ENCODE measurements around the gene CNNM3. TPM values are rescaled to one million over a fixed set of nuclear protein-coding genes. Genes with fewer than 3 reads are reported as not detected.
"Not testable (repeated sequence)": the region's sequence is repeated elsewhere in the genome, so short reads cannot be mapped to it uniquely, and the experiment has no call there.

The CNNM3 gene
- total RNA-seq, 1 donor from 2014 or later = 10.6 TPM

GRCh38 chr2:96789245-96789617 is 26.8 kb upstream of the CNNM3 start:
- DNase-seq (ENCODE audit: low read depth) = no peak
- no peak overlapping the region for H3K4me3 ChIP-seq (ENCODE audit: low read depth, low read length)
- no peak for TF ChIP-seq CTCF (conservative IDR thresholded peaks at IDR 0.05; ENCODE audit: low read depth, low read length)

GRCh38 chr2:96792772-96793749 is 23.0 kb upstream of the CNNM3 start:
- no peak for DNase-seq (ENCODE audit: low read depth)
- H3K4me3 ChIP-seq (ENCODE audit: low read depth, low read length) = no peak overlapping the region
- no peak for TF ChIP-seq CTCF (conservative IDR thresholded peaks at IDR 0.05; ENCODE audit: low read depth, low read length)

GRCh38 chr2:96795076-96795475 is 21.0 kb upstream of the CNNM3 start:
- no peak for TF ChIP-seq CTCF (conservative IDR thresholded peaks at IDR 0.05; ENCODE audit: low read depth, low read length)
- no peak overlapping the region for H3K4me3 ChIP-seq (ENCODE audit: low read depth, low read length)
- no peak for DNase-seq (ENCODE audit: low read depth)

GRCh38 chr2:96796497-96796896 is 19.6 kb upstream of the CNNM3 start:
- H3K4me3 ChIP-seq (ENCODE audit: low read depth, low read length); DNase-seq (ENCODE audit: low read depth): not testable (repeated sequence)

- no peak overlapping the region for H3K4me3 ChIP-seq (ENCODE audit: low read depth, low read length)
- TF ChIP-seq CTCF (conservative IDR thresholded peaks at IDR 0.05; ENCODE audit: low read depth, low read length) = no peak
- DNase-seq (ENCODE audit: low read depth) = no peak
Measured at GRCh38 chr2:96797066-96797625, 18.9 kb upstream of the CNNM3 start.

GRCh38 chr2:96798733-96799622 is 17.1 kb upstream of the CNNM3 start:
- TF ChIP-seq CTCF (conservative IDR thresholded peaks at IDR 0.05; ENCODE audit: low read depth, low read length) = no peak
- DNase-seq (ENCODE audit: low read depth) = no peak

GRCh38 chr2:96799623-96799935 is 16.5 kb upstream of the CNNM3 start:
- no peak for DNase-seq (ENCODE audit: low read depth)
- H3K4me3 ChIP-seq (ENCODE audit: low read depth, low read length) = no peak overlapping the region
- TF ChIP-seq CTCF (conservative IDR thresholded peaks at IDR 0.05; ENCODE audit: low read depth, low read length) = no peak

More at GRCh38 chr2:96798733-96799622, 17.1 kb upstream of the CNNM3 start:
- no peak overlapping the region for H3K4me3 ChIP-seq (ENCODE audit: low read depth, low read length)
